HEK293T (cell line): Measurements from ENCODE around the gene GXYLT1.

Source experiments
- BHLHE40 ChIP-seq: fragments of 450-650 bp; IDR thresholded peaks from 2 replicates; pipeline ENCODE4 v1.6.1; 2016; ENCODE audit warnings: mild to moderate bottlenecking, moderate library complexity, borderline replicate concordance
- CTBP1 ChIP-seq: fragments of 450-650 bp; IDR thresholded peaks from 2 replicates; pipeline ENCODE4 v1.6.1; 2016; ENCODE audit warnings: borderline replicate concordance
- ELF4 ChIP-seq: fragments of 450-650 bp; IDR thresholded peaks from 2 replicates; pipeline ENCODE4 v1.6.1; 2017; ENCODE audit warnings: antibody characterized with exemption
- FOXA1 ChIP-seq: fragments of 450-650 bp; IDR thresholded peaks from 2 replicates; pipeline ENCODE4 v1.6.1; 2016; ENCODE audit warnings: mild to moderate bottlenecking
- FOXK2 ChIP-seq: fragments of 450-650 bp; IDR thresholded peaks from 2 replicates; pipeline ENCODE4 v1.6.1; 2016; ENCODE audit warnings: mild to moderate bottlenecking
- FOXM1 ChIP-seq: fragments of 450-650 bp; IDR thresholded peaks from 2 replicates; pipeline ENCODE4 v1.6.1; 2017; ENCODE audit warnings: mild to moderate bottlenecking, borderline replicate concordance
- HDGF ChIP-seq: fragments of 450-650 bp; IDR thresholded peaks from 2 replicates; pipeline ENCODE4 v1.6.1; 2017; ENCODE audit warnings: antibody characterized with exemption, borderline replicate concordance
- SP1 ChIP-seq: fragments of 450-650 bp; IDR thresholded peaks from 2 replicates; pipeline ENCODE4 v1.6.1; 2017
- SUZ12 ChIP-seq: fragments of 450-650 bp; IDR thresholded peaks from 2 replicates; pipeline ENCODE4 v1.6.1; 2016; ENCODE audit warnings: mild to moderate bottlenecking
- TARDBP ChIP-seq: fragments of 450-650 bp; IDR thresholded peaks from 2 replicates; pipeline ENCODE4 v1.6.1; 2016
- ZNF384 ChIP-seq: fragments of 450-650 bp; IDR thresholded peaks from 2 replicates; pipeline ENCODE4 v1.6.1; 2016
- TF ChIP-seq, protein P1 (sequence below): fragments of 450-650 bp; IDR thresholded peaks from 2 replicates; pipeline ENCODE4 v1.6.1; 2016

DNA sequence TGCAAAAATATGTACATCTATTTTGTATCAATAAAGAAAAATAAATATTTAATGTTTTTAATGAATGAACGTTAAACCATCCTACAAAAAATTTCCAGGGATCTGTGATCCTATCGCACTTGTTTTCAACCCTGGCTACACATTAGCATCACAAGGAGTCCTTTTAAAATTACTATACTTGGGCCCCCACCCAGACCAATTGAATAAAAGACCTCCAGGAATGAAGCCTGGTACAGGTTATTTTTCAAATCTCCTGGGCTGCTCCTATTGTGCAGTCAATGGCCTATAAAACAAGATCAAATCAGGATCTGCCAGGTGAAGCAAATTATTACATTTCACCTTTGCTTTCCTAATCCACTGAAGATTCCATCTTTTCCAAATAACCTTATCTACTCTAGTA, 33.4 kb upstream of the GXYLT1 start:
- TF ChIP-seq BHLHE40, result no peak
- TF ChIP-seq ELF4, result no peak
- no peak for TF ChIP-seq SUZ12
- TF ChIP-seq HDGF, result no peak
- no peak for TF ChIP-seq FOXM1
- TF ChIP-seq SP1, result no peak
- TF ChIP-seq, protein P1, sequence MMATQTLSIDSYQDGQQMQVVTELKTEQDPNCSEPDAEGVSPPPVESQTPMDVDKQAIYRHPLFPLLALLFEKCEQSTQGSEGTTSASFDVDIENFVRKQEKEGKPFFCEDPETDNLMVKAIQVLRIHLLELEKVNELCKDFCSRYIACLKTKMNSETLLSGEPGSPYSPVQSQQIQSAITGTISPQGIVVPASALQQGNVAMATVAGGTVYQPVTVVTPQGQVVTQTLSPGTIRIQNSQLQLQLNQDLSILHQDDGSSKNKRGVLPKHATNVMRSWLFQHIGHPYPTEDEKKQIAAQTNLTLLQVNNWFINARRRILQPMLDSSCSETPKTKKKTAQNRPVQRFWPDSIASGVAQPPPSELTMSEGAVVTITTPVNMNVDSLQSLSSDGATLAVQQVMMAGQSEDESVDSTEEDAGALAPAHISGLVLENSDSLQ, result no peak
- TF ChIP-seq ZNF384, result no peak
- no peak for TF ChIP-seq FOXK2
- TF ChIP-seq TARDBP, result no peak
- TF ChIP-seq CTBP1, result no peak
- no peak for TF ChIP-seq FOXA1
